Fibroblast of mammary gland (primary cell): Measurements from ENCODE around the gene ST6GAL1.

Source experiments
- DNase-seq: peaks from one replicate; pipeline ENCODE4 v3.0.0-alpha.2; 2010; ENCODE audit warnings: low read depth
- H3K4me3 ChIP-seq: 2 replicates; pipeline ENCODE4 v1.5.1; 2011; ENCODE audit warnings: low read depth, mild to moderate bottlenecking, low read length, moderate library complexity; ENCODE audit not compliant: control insufficient read depth
- CTCF ChIP-seq: conservative IDR thresholded peaks from 2 replicates; pipeline ENCODE4 v1.5.1; 2011; ENCODE audit warnings: low read depth, low read length, inconsistent platforms; ENCODE audit not compliant: control insufficient read depth, insufficient read depth

The ST6GAL1 gene

GRCh38 chr3:186942168-186942567 lies 11.8 kb downstream of the ST6GAL1 start:
- H3K4me3 ChIP-seq, result no peak overlapping the region
- DNase-seq, result no peak
- TF ChIP-seq CTCF, result no peak

- no peak overlapping the region for H3K4me3 ChIP-seq
- no peak for TF ChIP-seq CTCF
- no peak for DNase-seq
These were observed 15.0 kb downstream of the ST6GAL1 start for GRCh38 chr3:186945255-186945823.

- no peak for DNase-seq
- no peak overlapping the region for H3K4me3 ChIP-seq
- TF ChIP-seq CTCF, result no peak
These were observed 16.5 kb downstream of the ST6GAL1 start for GRCh38 chr3:186946756-186947375.

GRCh38 chr3:186949281-186949982 lies 19.1 kb downstream of the ST6GAL1 start:
- H3K4me3 ChIP-seq, result no peak overlapping the region
- no peak for TF ChIP-seq CTCF
- peak; percentile 21 for DNase-seq

GRCh38 chr3:186950402-186951093 lies 20.2 kb downstream of the ST6GAL1 start:
- no peak for DNase-seq
- no peak overlapping the region for H3K4me3 ChIP-seq
- no peak for TF ChIP-seq CTCF

GRCh38 chr3:186951640-186952552 lies 21.6 kb downstream of the ST6GAL1 start:
- no peak for TF ChIP-seq CTCF
- DNase-seq, result no peak
- no peak overlapping the region for H3K4me3 ChIP-seq
